HG03442 (cell line): Measurements from ENCODE around the gene MFRP.

Source experiments
- ATAC-seq: cut with Tn5 transposase; IDR thresholded peaks from one replicate; pipeline ENCODE4 v1.9.1; 2021; ENCODE audit warnings: mild to moderate bottlenecking, moderate library complexity; ENCODE audit not compliant: unreplicated experiment

The MFRP gene

DNA sequence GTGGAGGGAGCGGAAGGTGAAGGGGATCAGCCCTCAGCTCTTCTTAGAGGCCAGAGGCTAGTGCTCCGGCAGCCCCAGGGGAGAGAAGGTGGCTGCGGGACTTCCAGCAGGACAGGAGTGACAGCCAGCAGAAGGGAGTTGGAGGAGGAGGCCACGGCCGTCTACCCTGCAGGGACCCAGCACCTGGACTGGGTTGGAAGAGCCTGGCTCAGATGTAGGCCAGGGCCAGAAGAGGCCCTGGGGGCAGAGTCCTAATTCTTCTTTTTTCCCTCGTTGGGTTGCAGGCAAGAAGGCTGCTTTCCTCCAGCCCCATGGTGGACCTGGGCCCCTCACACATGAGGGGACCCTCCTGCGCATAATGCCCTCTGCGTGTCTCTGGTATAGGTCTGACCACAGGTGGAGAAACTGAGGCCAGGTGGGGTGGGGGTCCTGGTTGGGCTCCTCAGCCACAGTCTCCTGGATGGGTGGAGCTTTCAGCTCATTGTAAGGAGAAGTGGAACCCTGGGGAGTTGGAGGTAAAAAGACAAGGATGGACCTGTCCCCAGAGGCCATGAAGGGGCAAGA, 27.3 kb downstream of the MFRP start:
- ATAC-seq, result no peak

DNA sequence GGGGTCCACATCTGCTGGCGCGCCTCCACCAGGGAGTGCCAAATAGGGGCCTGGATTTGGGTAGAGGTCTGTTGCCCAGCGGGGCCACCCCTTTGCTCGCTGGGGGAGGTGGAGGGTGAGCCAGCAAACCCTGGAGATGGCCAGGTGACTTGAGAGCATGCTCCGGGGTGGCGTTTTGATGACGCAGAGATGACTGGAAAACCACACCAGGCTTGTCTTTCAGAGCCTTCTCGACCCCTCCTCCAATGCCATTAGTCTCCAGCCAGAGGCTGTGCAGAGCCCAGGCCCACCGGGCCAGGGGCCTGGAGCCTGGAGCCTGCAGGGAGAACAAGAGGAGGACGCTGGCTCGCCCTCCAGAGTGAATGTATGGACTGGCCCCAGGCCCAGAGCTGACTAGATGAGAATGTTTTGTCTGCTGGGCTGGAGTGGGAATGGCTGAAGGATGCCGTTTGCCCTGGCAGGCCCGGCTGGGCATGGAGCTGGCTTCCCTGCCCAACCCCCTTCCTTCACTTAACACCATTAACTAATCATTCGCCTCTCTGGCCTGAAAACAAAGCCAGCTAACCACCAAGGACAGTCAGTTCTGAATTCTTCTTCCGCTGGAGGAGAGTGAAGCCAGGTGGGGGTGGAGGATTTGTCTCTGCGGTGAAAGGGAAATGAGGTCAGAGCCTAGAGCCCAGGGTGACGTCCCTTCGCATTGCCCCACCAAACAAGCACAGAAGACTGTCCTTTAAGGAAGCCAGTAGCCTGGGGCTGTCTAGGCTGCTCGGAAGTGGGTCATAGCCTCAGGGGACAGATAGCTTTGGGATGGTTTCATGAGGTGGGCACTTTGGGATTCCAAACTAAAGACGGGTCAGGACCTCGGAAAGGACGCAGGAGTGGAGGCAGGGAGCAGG, 28.0 kb downstream of the MFRP start:
- no peak for ATAC-seq

DNA sequence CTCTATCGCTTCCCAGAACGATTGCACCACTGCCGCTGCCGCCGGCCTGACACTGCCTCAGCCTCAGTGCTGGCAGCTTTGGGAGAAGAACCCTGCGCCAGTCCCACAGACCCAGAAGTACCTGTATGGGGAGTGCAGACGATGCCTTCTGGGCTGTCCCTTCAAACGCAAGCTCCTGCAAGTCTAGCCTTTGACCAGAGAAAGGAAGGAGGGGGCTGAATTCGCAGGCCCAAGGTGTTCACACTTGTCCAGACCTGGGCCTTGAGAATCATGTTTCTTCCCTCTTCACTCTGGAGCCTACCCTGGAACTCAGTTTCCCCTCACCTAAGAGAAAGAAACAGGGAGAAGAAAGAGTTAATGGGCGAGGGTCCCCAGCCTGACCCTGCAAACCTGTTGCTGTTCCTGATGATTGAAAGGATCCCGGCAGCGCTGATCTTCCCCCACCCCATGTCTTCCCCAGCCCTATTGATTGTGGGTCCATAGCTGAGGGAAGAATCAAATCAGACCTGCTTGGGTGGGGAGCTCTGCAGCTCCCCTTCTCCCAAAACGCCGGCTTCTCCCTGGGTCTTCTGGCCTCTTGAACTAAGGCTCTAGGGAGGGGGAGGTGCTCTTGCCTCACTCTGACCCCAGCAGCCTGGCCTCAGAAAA, 28.8 kb downstream of the MFRP start:
- no peak for ATAC-seq

DNA sequence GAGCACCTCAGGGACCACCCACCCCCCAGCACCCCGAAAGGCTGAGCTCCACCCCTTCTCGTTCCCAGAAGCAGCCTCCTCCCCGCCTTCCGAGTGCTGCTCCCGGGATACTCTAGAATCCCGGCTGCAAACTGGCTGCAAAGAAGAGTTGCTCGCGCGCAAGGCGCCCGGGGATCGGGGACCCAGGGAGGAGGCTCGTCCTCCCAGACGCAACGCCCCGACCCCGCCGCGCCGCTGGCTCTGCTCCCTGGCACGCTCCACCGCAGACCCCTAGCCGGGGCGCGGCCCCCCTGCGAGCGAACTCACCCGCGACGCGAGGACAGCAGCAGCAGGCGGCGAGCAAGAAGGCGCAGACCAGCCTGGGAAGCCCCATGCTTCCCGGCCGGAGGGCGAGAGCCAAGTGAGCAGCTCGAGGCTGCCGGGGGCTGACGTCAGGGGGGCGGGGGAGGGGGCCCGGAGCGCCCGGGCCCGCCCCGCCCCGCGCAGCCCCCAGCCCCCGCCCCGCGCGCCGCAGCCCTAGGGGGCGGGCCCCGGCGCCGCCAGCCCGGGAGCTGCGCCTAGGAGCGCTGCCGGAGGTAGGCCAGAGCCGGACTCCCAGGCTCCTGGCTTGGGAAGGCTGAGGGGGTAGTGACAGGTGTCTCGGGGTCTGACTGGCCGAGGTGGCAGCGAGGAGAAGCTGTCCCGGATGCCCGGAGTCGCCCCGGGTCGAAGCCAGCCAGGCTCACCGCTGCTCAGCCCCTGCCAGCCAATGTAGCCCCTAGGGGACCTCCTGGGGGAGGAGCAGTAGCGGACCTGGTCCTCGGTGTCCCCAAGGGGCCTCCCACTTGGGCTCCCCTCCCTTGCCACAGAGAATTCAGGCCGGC, 29.5 kb downstream of the MFRP start, which contains the start of gene MCAM:
TSS of gene MCAM (minus strand) at position 402 of the 863 bp plus-strand sequence. CDS start at position 373, 29 bp downstream.
- ATAC-seq, result no peak

DNA sequence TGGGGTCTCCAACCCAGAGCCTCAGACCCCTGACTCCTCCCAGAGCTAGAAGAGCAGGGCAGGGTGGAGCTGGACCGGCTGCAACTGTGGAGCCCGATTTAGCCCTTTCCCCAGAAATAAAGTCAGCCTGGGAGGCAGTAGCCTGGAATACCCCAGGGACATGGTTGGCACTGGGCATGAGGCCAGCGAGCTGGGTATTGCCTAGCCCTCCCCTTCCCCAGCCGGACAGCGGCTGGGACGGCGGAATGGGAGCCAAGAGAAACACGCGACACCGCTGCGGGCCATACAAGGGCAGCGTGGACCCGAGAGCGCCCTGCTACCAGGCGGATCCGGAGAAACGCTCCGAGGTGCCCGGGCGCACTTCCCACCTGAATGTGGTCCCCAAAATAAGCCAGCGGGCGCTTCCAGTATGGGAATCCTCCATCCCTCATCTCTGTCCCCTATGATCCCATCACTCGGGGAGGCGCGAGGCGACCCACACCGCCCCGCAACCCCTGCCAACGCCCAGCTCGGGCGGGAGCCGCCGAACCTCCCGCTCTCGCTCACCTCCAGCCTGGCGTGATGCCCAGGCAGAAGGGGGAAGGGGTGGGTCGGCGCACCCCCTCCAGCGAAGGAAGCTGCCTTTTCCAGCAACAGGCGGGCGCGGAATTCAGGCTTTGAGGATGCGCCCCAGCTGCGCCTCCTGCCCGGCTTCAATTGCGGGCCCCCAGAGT, 30.3 kb downstream of the MFRP start:
- no peak for ATAC-seq

DNA sequence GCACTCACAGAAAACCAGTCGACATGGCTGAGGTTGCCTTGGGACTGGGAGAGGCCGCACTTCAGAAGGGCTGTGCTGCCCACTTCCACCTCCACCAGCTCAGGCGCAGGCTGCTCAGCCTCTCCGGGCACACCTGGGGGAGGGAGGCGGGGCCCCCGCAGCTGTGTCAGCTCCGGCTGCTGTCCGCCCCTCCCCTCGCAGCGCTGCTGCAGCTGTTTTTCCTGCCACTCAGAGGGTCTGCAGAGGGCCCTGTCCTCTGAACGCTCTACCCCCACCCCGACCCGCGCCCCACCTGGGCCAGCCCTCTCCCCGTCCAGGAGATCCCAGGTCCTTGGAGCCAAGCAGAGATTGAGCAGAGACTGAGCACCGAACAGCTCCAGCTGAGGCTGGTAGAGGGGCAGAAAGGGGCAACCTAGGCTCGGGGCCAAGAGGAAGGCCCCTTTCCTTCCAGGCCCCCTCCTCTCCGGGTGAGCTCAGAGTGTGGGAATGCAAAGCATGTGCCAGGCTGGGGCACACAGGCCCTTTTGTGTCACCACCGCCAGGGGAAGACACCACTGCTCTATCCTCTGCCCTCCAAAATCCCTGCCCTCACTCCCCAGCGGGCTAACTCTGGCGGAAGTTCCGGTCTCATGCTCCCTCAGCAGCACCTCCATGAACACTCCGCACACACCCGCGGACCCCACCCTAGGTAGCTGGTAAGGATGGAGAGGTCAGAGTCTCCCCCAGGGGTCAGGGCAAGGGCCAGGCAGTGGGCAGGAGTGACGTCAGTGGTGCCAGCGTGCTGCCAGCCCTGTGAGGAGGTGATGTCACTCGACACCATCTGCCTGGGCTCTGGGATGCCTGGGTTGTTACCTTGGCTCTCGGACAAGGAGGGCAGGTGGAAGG, 31.1 kb downstream of the MFRP start:
- ATAC-seq, result no peak

DNA sequence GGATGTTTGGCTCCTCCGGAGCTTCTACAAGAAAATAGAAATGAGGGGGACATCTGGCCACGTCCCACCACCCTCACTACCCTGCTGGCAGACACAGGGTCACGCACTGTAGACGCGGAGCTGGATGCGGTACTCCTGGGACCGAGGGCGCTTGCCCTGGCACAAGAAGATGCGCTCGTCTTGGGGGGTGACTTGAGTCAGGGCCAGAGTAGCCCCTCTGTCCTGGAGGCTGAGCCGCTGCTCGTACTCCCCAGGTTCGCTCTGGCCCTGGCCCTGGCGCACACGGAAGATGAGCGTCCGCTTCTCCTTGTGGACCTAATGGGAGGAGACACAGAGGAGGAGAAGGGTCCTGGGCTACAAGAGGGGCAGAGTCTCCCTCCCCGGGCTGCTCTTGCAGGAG, 31.8 kb downstream of the MFRP start:
- no peak for ATAC-seq

DNA sequence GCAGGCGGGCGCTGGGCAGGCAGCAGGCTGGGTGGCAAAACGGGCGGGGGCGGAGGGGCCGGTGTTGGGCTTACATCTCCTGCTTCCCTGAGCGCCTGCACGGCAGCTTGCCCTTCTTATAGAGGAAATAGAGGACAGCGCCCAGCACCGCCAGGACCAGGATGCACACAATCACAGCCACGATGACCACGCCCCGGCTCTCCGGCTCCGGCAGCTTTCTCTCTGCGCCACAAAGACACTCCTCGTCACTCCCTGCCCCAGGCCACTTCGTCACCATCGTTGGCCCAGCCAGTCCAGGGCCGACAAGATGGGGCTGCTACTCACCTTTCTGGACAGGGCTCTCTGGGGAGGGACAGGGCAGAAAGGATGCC, 35.8 kb downstream of the MFRP start:
- no peak for ATAC-seq

DNA sequence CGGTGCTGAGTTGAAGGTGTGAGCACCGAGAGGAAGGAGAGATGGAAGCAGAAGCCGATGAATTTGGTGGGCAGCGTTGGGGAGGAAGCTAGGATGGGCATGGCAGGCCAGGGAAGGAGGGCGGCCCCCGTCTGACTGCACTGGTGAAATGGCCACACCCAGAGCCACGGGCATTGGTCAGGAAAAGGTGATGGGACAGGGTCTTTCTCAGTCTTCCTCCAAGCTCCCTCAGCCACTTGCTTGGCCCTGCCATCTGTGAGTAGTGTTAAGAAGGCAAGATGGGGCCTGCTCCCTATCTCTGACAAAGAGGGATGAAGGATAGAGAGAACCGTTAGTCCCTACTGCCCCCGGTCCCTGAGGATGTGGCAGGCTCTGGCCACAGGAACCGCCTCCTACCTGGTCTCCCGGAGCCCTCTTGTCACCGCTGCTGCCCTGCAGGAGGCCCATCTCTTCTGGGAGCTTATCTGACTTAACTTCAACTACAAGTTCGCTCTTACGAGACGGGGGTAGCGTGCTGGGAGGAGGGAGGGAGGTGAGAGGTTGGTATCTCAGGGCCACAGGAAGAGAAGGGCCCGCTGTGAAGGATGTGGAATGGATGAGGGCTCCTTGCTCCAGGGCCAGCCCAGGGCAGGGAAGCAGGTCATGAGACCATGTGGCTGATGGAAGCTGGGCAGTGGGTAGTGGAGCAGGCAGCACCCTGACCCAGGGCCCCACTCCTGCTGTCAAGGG, 36.4 kb downstream of the MFRP start:
- no peak for ATAC-seq

DNA sequence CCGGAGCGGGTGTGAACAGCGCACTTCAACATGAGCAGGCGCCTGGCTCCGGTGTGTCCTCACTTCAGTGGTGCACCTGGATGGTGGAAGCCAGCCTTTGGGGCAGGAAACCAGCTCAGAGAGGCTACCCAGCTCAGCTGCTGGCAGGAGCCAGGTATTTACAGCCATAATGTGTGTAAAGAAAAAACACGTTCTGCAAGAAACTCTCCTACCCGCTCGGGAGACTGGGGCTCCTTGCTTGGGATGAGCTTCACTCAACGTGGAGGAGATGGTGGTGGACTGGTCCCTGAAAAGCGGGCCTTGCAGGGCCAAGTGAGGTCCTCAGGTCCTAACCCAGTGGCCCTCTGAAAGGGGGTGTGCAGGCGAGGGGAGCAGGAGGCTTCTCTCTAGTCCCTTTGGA, 37.1 kb downstream of the MFRP start:
- no peak for ATAC-seq

DNA sequence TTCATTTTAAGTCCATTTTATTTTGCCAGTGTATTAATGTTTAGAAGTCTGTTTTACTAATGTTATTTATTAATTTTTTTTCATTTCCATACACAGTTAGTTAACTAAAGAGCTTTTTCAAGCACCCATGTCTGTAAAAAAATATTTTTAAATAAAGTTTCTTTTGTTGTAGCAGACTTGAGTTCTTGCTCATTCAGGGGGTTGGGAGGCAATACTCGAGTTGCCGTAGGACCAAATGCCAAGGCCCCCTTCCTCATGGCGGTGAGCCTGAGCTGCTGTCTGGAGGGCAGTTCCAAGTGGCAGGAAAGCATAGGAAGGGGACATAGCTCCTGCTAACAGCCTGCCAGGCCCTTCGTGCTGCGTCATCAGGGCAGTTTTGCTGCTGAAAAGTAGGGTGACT, 38.5 kb downstream of the MFRP start:
- no peak for ATAC-seq

DNA sequence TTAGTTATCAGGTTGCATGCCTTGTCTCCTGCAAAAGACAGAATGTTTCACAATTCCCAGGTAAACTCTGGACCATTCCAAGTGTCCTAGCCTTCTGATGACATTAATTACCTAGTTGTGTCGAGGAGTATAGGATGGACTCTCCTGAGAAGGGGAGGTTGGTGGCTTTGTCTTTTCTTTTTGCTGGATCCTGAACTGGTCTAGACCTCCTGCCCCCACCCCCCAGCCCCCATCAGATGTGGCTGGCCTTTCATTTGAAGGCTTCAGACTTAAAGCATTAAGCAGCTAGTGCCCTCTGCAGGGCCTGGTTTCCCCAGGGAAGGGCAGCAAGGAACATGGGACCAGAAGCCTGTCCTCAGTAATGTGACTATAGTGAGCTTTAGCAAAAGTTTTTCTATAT, 39.3 kb downstream of the MFRP start:
- ATAC-seq, result no peak

DNA sequence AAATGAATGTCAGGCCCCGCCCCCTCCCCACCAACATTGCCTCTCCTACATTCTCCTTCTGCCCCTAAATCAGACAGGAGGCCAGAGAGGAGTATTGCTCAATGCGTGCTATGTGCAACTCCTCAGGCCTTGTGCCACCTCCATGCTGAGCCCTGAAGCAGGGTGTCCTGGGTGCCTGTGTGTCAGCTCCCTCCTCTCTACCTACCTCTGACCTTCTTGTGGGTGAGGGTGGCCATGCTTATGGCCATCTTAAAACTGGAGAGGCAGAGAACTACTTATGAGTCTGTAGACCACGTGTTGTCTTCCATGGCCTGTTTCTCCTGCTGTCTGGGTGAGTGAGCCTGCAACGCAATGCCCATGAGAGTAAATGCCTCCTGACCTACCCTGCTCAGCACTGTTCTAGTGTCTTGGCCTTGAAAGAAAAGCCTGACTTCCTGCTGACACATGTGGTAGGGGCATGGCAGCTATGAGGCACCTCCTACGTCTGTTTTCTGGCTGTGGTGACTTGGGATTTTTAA, 40.1 kb downstream of the MFRP start:
- ATAC-seq, result no peak

DNA sequence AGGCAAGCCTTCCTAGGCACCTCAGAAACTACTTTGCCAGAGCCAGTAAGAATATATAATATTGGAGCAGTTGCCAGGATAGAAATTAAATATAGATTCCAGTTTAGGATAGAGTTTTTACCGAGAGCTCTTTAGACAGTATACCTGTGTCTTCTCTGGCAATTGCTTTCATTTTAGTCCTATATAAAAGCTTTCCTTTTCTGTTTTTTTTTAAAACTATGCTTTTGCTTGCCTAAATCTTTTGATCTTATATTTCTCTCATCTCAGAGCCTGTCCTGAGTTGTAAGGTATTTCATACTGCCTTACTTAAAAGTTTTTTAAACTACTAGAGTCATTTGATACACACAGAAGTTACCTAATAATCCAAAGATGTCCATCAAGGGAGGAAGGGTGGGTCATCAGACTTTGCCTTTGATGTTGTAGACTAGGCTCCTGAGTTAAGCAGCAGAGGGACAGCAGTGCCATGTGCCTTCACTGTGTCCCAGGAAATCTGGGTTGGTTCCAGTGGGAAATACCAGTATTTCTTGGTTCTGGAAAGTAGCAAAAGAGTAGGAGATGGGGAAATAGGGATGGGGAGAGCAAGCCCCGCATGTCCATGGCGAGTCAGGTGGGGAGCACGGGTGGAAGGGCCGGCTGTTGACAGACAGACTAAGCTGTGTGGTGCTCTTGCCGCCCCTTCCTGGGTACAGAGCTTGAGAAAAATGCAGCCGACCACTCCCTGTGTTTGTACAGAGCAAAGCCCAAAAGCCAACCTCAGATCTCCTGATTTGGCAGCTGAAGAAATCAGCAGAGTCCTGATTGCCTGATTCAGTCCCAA, 40.7 kb downstream of the MFRP start:
- ATAC-seq, result no peak

DNA sequence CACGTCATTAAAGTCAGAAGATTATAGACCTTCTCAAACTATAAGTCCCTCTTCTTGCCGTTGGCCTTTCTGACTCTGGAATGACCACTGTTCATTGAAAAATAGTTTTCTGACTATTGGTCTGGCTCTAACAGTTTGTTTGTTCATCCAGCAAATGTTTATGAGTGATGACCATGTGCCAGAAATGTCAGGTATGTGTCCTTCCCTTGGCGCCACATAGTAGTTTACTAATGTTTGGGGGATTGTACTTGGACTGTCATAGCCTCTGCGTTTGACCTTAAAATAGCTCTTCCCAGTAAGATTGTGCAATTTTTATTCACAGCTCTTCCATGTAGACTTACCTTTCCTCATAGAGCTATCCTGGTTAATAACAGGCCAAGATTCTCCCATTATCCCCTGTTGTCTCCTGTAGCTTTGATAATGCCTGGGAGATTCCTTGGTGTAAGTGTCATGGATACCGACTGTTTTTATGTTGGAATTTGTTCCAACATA, 43.2 kb downstream of the MFRP start:
- no peak for ATAC-seq

DNA sequence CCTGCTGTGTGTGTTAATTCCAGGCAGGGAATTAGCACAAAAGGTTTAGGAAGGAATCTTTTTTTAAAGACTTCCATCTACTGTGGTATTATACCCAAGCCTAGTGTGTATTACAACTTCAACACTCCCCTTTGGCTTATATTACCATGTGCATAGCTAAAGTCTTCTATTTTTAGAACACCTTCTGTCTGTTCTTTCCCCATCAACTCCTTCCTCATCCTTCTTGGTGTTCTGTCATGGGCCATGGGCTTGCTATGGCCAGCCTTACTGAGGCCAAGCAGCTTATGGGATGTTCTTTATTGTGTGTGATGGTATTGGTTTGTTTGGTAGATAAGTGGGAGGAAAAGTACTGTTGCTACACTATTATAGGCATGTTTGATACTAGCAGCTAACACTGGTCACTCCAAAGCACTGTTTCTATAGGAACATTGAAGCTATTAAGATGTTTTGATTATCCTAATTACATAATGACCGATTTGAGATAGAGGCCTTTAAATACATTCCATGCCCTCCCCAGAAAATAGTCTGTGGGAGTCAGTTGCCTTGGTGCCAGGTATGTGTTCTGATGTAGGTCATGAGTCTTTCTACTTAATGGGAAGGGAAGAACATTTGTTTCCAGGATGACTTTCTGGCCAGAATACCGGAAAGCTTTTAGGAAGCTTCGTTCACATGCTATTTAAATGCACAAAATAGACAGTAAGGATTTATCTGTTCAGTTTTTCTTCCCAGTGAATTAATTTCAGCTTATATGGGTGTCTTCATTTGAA, 46.1 kb downstream of the MFRP start:
- ATAC-seq, result no peak

DNA sequence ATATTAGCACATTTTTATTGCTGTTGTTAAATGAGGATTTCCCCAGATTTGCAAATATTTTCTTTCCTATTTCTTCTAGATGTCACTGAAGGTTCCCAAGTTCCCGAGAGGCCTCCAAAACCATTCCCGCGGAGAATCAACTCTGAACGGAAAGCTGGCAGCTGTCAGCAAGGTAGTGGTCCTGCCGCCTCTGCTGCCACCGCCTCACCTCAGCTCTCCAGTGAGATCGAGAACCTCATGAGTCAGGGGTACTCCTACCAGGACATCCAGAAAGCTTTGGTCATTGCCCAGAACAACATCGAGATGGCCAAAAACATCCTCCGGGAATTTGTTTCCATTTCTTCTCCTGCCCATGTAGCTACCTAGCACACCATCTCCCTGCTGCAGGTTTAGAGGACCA, 47.1 kb downstream of the MFRP start:
- ATAC-seq, result no peak
